Left ventricle myocardium superior (tissue), 1 donor: Measurements from ENCODE around the gene FBXL16. TPM values are rescaled to one million over a fixed set of nuclear protein-coding genes. Genes with fewer than 3 reads are reported as not detected.

Experiments used
- ATAC-seq: fragments of 200-7000 bp; cut with Tn5 transposase; one replicate; pipeline ENCODE4 v1.9.1; 2020; ENCODE audit warnings: mild to moderate bottlenecking, moderate library complexity
- DNase-seq: peaks from one replicate; pipeline ENCODE4 v3.0.0-alpha.2; 2020
- intact Hi-C: fragments of 100-400 bp; cut with micrococcal nuclease; formaldehyde crosslinking; loops from one replicate; pipeline ENCODE4 v1.11.0; 2022
- total RNA-seq: library from RNA; stranded (reverse); fragmentation: NEBNext Ultra II Directional; extraction: Animal tissue kit (Norgen Biotek cat#: 25700); gene quantifications from one replicate; pipeline ENCODE4 v1.2.1, GENCODE V29; 2021
- donor health status: DM: no; HTN: yes; CAD: no; lungs with severe emphysema.

Gene FBXL16
- total RNA-seq, 1 donor from 2014 or later, result 0.99 TPM

- ATAC-seq (no peak), DNase-seq (no peak)
- intact Hi-C loops, result no loop called here
Measured at GRCh38 chr16:671353-672131, 34.1 kb downstream of the FBXL16 start.

- DNase-seq (no peak), ATAC-seq (no peak)
- intact Hi-C loops, result no loop called here
Measured at GRCh38 chr16:670485-671352, 34.9 kb downstream of the FBXL16 start.

- intact Hi-C loops, result no loop called here
- DNase-seq (no peak), ATAC-seq (no peak)
Measured at GRCh38 chr16:669666-670065, 35.9 kb downstream of the FBXL16 start.

GRCh38 chr16:668519-669171, 37.0 kb downstream of the FBXL16 start:
- intact Hi-C loops, result no loop called here
- ATAC-seq (peak; percentile 3), DNase-seq (no peak)

- DNase-seq (peak; percentile 97), ATAC-seq (peak; percentile 92)
- intact Hi-C loops, result no loop called here
Measured at GRCh38 chr16:667780-668518, 37.7 kb downstream of the FBXL16 start, which contains the start of gene RHOT2. RHOT2 (plus strand) TSS chr16:668132; CDS start chr16:668200, 68 bp downstream.

- DNase-seq, result no peak
- no peak for ATAC-seq
- intact Hi-C loops, result no loop called here
Measured at GRCh38 chr16:667113-667779, 38.4 kb downstream of the FBXL16 start.

GRCh38 chr16:666572-666971, 39.0 kb downstream of the FBXL16 start:
- ATAC-seq, result no peak
- intact Hi-C loops, result no loop called here

GRCh38 chr16:662597-662996, 43.0 kb downstream of the FBXL16 start:
- DNase-seq, result no peak
- intact Hi-C loops, result no loop called here
- ATAC-seq, result no peak

More at GRCh38 chr16:666572-666971, 39.0 kb downstream of the FBXL16 start:
- no peak for DNase-seq

- DNase-seq, result no peak
- no peak for ATAC-seq
- intact Hi-C loops, result no loop called here
Measured at GRCh38 chr16:662095-662494, 43.5 kb downstream of the FBXL16 start.

GRCh38 chr16:661184-661821, 44.3 kb downstream of the FBXL16 start:
- DNase-seq, result peak; percentile 53
- intact Hi-C loops, result no loop called here
- peak; percentile 2 for ATAC-seq

- intact Hi-C loops, result no loop called here
- ATAC-seq (peak; percentile 87), DNase-seq (peak; percentile 93)
Measured at GRCh38 chr16:660459-661183, 45.0 kb downstream of the FBXL16 start.

GRCh38 chr16:660132-660458, 45.5 kb downstream of the FBXL16 start:
- ATAC-seq (no peak), DNase-seq (no peak)
- intact Hi-C loops, result no loop called here

- intact Hi-C loops, result no loop called here
Measured at GRCh38 chr16:659618-660017, 46.0 kb downstream of the FBXL16 start.

GRCh38 chr16:658679-659571, 46.7 kb downstream of the FBXL16 start:
- DNase-seq (no peak), ATAC-seq (no peak)
- intact Hi-C loops, result no loop called here

More at GRCh38 chr16:659618-660017, 46.0 kb downstream of the FBXL16 start:
- DNase-seq, result no peak
- ATAC-seq, result no peak

- intact Hi-C loops, result no loop called here
- ATAC-seq (no peak), DNase-seq (no peak)
Measured at GRCh38 chr16:657487-657886, 48.1 kb downstream of the FBXL16 start.

- intact Hi-C loops, result no loop called here
- DNase-seq, result no peak
- no peak for ATAC-seq
Measured at GRCh38 chr16:654034-654433, 51.6 kb downstream of the FBXL16 start.
